Activated CD4-positive, alpha-beta T cell treated with anti-CD3 and anti-CD28 coated beads, Interleukin-2, Interleukin-4, amounts not matched to agents 100 ng/mL and 50 ng/mL, durations not matched to agents 16 hours and 8 hours (primary cell): ENCODE results near the gene SPACA6.

Source experiments
- DNase-seq: peaks from one replicate; pipeline ENCODE4 v3.0.0-alpha.2; 2020; ENCODE audit warnings: low spot score

SPACA6 gene

GRCh38 chr19:51688671-51689571, 4.2 kb upstream of the SPACA6 start:
- DNase-seq: no peak

- no peak for DNase-seq
Observed at GRCh38 chr19:51689751-51690453, 3.2 kb upstream of the SPACA6 start.

GRCh38 chr19:51690454-51691073, 2.6 kb upstream of the SPACA6 start:
- peak; percentile 39 for DNase-seq

- no peak for DNase-seq
Observed at GRCh38 chr19:51691074-51691583, 2.0 kb upstream of the SPACA6 start.

DNA sequence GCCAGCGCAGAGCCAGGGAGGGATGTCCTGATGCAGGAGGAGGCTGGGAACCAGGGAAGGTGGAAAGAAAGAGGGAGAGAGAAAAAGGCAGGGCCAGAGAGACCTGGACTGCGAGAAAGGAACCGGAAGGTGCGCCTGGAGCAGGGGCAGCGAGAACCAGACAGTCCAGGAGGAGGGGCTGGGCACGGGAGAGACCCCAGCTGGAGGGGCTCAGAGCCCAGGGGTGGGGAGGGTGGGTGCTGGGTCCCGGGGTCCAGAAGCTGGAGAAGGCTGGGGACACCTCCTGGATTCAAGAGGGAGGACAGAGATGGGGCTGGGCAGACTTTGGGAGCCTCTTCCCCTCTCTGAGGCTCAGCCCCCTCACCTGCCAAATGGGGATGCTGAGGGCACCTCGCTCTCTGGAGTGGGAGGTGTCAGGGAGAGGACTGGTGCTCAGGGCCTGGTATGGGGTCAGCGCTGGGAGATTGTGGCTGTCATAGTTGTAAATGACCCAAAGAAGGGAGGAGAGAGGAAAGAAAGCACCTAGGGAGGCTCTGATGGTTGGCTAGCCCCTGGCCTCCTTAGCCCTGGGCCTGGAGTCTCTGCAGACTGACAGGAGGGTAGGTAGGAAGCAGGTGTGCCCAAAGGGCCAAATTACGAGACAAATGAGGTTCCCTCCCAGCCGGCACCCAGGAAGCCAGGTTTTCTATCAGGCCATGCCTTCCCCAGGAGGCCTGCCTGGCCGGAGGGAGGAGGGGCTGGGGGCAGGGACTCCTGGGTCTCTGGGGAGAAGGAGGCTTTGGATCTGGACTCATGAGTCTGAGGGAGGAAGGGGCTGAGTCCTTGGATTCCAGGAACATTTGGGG, 1.3 kb upstream of the SPACA6 start:
- DNase-seq: no peak

DNA sequence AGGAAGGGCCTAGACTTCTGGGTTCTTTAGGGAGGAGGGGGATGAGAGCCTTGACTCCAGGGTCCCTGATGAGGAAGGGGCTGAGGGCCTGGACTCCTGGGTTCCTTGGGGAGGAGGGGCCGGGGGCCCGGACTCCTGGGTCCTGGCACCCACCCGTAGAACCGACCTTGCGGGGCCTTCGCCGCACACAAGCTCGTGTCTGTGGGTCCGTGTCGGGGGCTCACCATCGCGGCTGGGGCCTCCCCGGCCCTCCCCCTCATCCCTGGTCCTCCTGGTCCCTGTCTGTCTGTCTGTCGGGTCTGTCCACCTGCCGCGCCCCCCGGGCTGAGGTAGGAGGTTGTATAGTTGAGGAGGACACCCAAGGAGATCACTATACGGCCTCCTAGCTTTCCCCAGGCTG, 662 bp upstream of the SPACA6 start:
- DNase-seq: no peak

DNA sequence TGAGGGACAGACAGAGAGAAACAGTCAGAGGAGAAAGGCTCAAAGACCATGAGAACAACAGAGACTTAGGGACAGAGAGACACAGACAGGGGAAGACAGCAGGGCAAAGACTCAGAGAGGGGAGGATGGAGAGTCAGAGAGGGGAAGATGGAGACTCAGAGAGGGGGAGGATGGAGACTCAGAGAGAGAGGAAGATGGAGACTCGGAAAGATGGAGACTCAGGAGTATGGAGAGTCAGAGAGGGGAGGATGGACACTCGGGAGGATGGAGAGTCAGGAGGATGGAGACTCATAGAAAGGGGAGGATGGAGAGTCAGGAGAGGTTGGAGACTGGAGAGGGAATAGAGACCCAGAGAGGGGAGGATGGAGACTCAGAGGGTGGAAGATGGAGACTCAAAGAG, 689 bp downstream of the SPACA6 start:
- DNase-seq: no peak

GRCh38 chr19:51694318-51695085, 1.4 kb downstream of the SPACA6 start:
- DNase-seq: no peak

DNA sequence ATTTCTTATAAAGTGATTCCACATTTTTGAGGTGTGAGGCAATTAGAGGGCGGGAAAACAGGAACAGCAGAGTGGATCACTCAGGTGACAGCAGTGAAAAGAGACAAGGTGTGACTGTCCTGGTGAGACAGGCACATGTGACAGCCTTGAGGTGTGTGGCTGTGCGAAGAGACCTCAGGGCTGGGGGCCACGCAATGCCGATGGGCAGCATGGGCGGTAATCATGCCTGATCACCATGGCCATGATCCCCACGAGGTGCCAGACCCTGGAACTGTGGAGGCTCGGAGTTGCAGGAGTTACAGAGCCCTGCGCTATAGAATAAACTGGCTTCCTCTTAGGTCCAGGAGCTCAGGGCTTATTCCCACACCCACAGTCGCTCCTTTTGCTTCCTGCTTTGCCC, 2.0 kb downstream of the SPACA6 start:
- DNase-seq: no peak

DNA sequence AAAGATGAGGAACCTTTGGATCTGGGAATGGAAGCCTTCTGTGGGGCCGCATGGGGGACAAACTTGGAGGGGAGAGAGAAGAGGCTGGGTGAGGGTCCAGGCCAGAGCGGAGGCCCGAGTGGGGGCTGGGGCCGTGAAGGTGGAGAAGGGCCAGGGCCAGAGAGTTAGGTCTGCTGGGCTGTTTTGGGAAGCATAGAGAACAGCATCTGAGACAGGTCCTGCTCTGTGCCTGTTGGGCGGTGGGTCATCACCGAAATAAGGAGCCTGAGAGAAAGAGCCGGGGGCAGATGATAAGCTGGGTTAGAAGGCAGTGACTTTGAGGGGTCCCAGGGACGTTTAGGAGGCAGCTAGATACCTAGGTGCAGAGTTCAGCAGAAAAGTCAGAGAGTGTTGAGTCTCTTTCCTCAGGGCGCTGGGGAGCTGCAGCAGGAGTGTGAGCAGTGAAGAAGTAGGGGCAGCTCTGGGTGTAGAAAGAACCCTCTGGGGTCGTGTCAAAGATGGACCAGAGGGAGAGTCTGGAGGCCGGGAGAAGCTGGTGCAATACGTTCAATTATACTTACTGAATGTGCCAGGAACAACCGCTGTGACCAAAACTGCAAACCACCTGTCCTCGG, 2.7 kb downstream of the SPACA6 start:
- no peak for DNase-seq

DNA sequence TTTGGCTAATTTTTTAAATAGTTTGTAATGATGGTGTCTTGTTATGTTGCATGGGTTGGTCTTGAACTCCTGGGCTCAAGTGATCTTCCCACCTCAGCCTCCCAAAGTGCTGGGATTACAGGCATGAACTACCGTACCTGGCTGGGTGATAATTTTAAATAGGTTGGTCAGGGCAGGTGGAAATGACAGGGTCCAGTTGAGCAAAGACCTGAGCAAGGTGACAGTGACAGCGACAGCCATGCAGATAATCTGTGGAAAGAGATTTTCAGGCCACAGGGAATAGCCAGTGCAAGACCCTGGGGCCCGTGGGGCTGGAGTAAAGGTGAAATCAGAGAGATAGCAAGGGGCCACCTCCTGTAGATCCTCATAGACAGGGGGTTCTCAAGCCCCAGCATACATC, 3.5 kb downstream of the SPACA6 start:
- no peak for DNase-seq

DNA sequence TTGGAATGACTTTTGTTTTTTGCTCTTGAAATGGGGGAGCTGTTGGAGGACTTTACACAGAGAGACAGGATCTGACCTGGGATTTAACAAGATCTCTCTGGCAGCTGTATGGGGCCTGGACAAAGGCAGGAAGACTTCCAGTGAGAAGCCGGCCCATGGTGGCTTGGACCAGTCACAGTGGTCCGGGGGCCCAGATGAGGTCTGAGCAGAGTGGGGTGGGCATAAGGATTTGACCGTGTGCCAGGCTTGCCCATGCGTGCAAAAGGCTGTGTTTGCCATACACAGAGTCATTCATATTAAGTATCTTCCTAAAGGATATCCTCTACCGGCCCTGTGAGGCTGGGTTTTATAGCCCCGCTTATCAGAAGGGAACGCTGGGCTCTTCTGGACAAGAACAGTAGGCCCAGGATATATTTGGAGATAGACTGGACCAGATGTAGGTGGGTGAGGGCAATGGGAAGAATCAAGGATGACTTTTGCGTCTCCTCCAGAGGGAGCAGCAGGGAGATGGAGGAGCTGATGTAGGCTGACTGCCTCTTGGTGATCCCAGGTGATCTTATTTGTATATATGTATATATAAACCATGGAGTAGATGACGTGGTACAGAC, 4.1 kb downstream of the SPACA6 start:
- DNase-seq: no peak

- no peak for DNase-seq
Observed at GRCh38 chr19:51698296-51698695, 5.2 kb downstream of the SPACA6 start.

- DNase-seq: no peak
Observed at GRCh38 chr19:51699170-51699569, 6.0 kb downstream of the SPACA6 start.

GRCh38 chr19:51701468-51702100, 8.5 kb downstream of the SPACA6 start:
- no peak for DNase-seq

- DNase-seq: no peak
Observed at GRCh38 chr19:51702103-51702824, 9.1 kb downstream of the SPACA6 start.

- no peak for DNase-seq
Observed at GRCh38 chr19:51702825-51703574, 9.9 kb downstream of the SPACA6 start.
